ENCODE measurements around the gene IGSF21. TPM values are rescaled to one million over a fixed set of nuclear protein-coding genes. Genes with fewer than 3 reads are reported as not detected.

Gene IGSF21
- polyA plus RNA-seq, 1 donor (not counting 4 experiments of a cell fraction or from before 2014, with no cell fraction given): not detected

GRCh38 chr1:18229625-18230024 is 122.0 kb downstream of the IGSF21 start:
- Histone ChIP-seq H3K9me1 (ENCODE audit: control insufficient read depth, extremely low read depth, insufficient read depth, low read length) (no peaks in the 10 kb centered on the region), H3K79me2 (ENCODE audit: control insufficient read depth, insufficient read depth, low read length) (no peaks in the 10 kb centered on the region), H3K4me3 (ENCODE audit: control insufficient read depth in 2 of 3, extremely low read depth in 1 of 3, insufficient read depth in 2 of 3, low read depth in 1 of 3, low read length in 3 of 3) (no peak overlapping the region), H3K36me3 (ENCODE audit: control insufficient read depth in 2 of 2, extremely low read depth in 1 of 2, insufficient read depth in 2 of 2, low read length in 2 of 2) (no peaks in the 10 kb centered on the region), H3K27ac (ENCODE audit: control insufficient read depth, insufficient read depth, low read length) (no peak overlapping the region), H3K9ac (ENCODE audit: control insufficient read depth, extremely low read depth, insufficient read depth, low read length) (no peak overlapping the region), H3K4me1 (ENCODE audit: control insufficient read depth, extremely low read depth, insufficient read depth, low read length) (no peaks in the 10 kb centered on the region), H3K4me2 (ENCODE audit: control insufficient read depth, extremely low read depth, insufficient read depth, low read depth, low read length) (no peak overlapping the region), H4K20me1 (ENCODE audit: control insufficient read depth, extremely low read depth, insufficient read depth, low read length) (no peaks in the 10 kb centered on the region), H2AFZ (ENCODE audit: control insufficient read depth, low read length) (no peak overlapping the region), H3K27me3 (ENCODE audit: control insufficient read depth, extremely low read depth, insufficient read depth, low read length) (no peaks in the 10 kb centered on the region), H3K9me3 (ENCODE audit: control insufficient read depth, low read depth, low read length) (no peaks in the 10 kb centered on the region)
- DNase-seq (ENCODE audit: low read depth, low spot score): no peak
- no peak for FAIRE-seq
- TF ChIP-seq CTCF (optimal IDR thresholded peaks at IDR 0.05 in 1 of 3, IDR thresholded peaks at IDR 0.05 in 1 of 3, conservative IDR thresholded peaks at IDR 0.05 in 1 of 3; ENCODE audit: extremely low read depth in 1 of 3, insufficient read depth in 2 of 3, low read length in 3 of 3) (no peak), EZH2 (IDR thresholded peaks at IDR 0.05; ENCODE audit: low read length) (no peak)
- dilution Hi-C loops (cut with MboI; ENCODE audit: extremely low pct_ligation_motif_present, low sequenced_read_pairs): no loop called here

- Histone ChIP-seq H3K4me3 (ENCODE audit: control insufficient read depth in 2 of 3, extremely low read depth in 1 of 3, insufficient read depth in 2 of 3, low read depth in 1 of 3, low read length in 3 of 3) (no peak overlapping the region), H3K4me1 (ENCODE audit: control insufficient read depth, extremely low read depth, insufficient read depth, low read length) (no peaks in the 10 kb centered on the region), H3K4me2 (ENCODE audit: control insufficient read depth, extremely low read depth, insufficient read depth, low read depth, low read length) (no peak overlapping the region), H2AFZ (ENCODE audit: control insufficient read depth, low read length) (no peak overlapping the region), H3K9me1 (ENCODE audit: control insufficient read depth, extremely low read depth, insufficient read depth, low read length) (no peaks in the 10 kb centered on the region), H3K79me2 (ENCODE audit: control insufficient read depth, insufficient read depth, low read length) (no peaks in the 10 kb centered on the region), H3K27ac (ENCODE audit: control insufficient read depth, insufficient read depth, low read length) (no peak overlapping the region), H3K9ac (ENCODE audit: control insufficient read depth, extremely low read depth, insufficient read depth, low read length) (no peak overlapping the region), H4K20me1 (ENCODE audit: control insufficient read depth, extremely low read depth, insufficient read depth, low read length) (no peaks in the 10 kb centered on the region), H3K36me3 (ENCODE audit: control insufficient read depth in 2 of 2, extremely low read depth in 1 of 2, insufficient read depth in 2 of 2, low read length in 2 of 2) (no peaks in the 10 kb centered on the region), H3K9me3 (ENCODE audit: control insufficient read depth, low read depth, low read length) (no peaks in the 10 kb centered on the region), H3K27me3 (ENCODE audit: control insufficient read depth, extremely low read depth, insufficient read depth, low read length) (no peaks in the 10 kb centered on the region)
- dilution Hi-C loops (cut with MboI; ENCODE audit: extremely low pct_ligation_motif_present, low sequenced_read_pairs): no loop called here
- FAIRE-seq: no peak
- no peak for DNase-seq (ENCODE audit: low read depth, low spot score)
- no peak for TF ChIP-seq CTCF (optimal IDR thresholded peaks at IDR 0.05 in 1 of 3, IDR thresholded peaks at IDR 0.05 in 1 of 3, conservative IDR thresholded peaks at IDR 0.05 in 1 of 3; ENCODE audit: extremely low read depth in 1 of 3, insufficient read depth in 2 of 3, low read length in 3 of 3)
These were observed 122.7 kb downstream of the IGSF21 start for GRCh38 chr1:18230321-18230720.

Data from keratinocyte (primary cell).